ENCODE results near the gene BARHL1. TPM values are rescaled to one million over a fixed set of nuclear protein-coding genes. Genes with fewer than 3 reads are reported as not detected.

The BARHL1 gene
- total and polyA plus RNA-seq, 2 experiments from 2014 or later, result not detected

- H3K4me1 Mint-ChIP-seq, result no peaks in the 10 kb centered on the region
Observed at GRCh38 chr9:132634327-132634726, 51.9 kb downstream of the BARHL1 start.

More at GRCh38 chr9:132634327-132634726, 51.9 kb downstream of the BARHL1 start:
- Mint-ChIP-seq H3K36me3 (ENCODE audit: low read depth) (peaks cover 45% of the 10 kb centered on the region), H3K4me3 (no peak overlapping the region), H3K27ac (no peak overlapping the region), H3K27me3 (ENCODE audit: insufficient read depth, low read depth, poor library complexity) (peaks cover 2% of the 10 kb centered on the region), H3K9me3 (no peaks in the 10 kb centered on the region)
- Histone ChIP-seq H3K79me2 (replicated peaks; ENCODE audit: insufficient read depth) (no peaks in the 10 kb centered on the region), H3K4me3 (no peak overlapping the region), H3K27me3 (ENCODE audit: insufficient read depth) (no peaks in the 10 kb centered on the region), H3F3A (replicated peaks; ENCODE audit: low read depth) (no peaks in the 10 kb centered on the region), H2AFZ (no peak overlapping the region), H4K20me1 (replicated peaks; ENCODE audit: insufficient read depth) (peaks cover 4% of the 10 kb centered on the region; the same call in 1 of the 2 replicates), H3K27ac (ENCODE audit: low read depth) (no peak overlapping the region), H3K9me2 (ENCODE audit: insufficient read depth) (no peaks in the 10 kb centered on the region), H3K4me1 (ENCODE audit: insufficient read depth) (no peaks in the 10 kb centered on the region), H3K36me3 (ENCODE audit: insufficient read depth) (peaks cover 16% of the 10 kb centered on the region; the same call in 1 of the 2 replicates), H3K4me2 (no peak overlapping the region)
- no peak for DNase-seq (ENCODE audit: low spot score)
- no peak for ATAC-seq
- no peak for TF ChIP-seq STAT1 (IDR thresholded peaks at IDR 0.05; ENCODE audit: unreplicated experiment)
- no peak for TF ChIP-seq ETS1 (IDR thresholded peaks at IDR 0.05)
- no peak for TF ChIP-seq CREB1 (CRISPR knock-in tag; IDR thresholded peaks at IDR 0.05; ENCODE audit: low read depth)
- TF ChIP-seq EZH2 (IDR thresholded peaks at IDR 0.05; ENCODE audit: low read depth, unreplicated experiment), result no peak
- TF ChIP-seq CTCF (conservative IDR thresholded peaks at IDR 0.05; ENCODE audit: low read depth in 2 of 2), result no peak
- no peak for TF ChIP-seq REST (IDR thresholded peaks at IDR 0.05; ENCODE audit: unreplicated experiment)
- no peak for TF ChIP-seq NANOG (IDR thresholded peaks at IDR 0.05; ENCODE audit: borderline replicate concordance)
- TF ChIP-seq JUNB (IDR thresholded peaks at IDR 0.05; ENCODE audit: unreplicated experiment), result no peak
- TF ChIP-seq ZNF331 (CRISPR knock-in tag; IDR thresholded peaks at IDR 0.05; ENCODE audit: low read depth), result no peak
- TF ChIP-seq POLR2AphosphoS5 (IDR thresholded peaks at IDR 0.05; ENCODE audit: low read depth), result no peak
- TF ChIP-seq, protein P1, sequence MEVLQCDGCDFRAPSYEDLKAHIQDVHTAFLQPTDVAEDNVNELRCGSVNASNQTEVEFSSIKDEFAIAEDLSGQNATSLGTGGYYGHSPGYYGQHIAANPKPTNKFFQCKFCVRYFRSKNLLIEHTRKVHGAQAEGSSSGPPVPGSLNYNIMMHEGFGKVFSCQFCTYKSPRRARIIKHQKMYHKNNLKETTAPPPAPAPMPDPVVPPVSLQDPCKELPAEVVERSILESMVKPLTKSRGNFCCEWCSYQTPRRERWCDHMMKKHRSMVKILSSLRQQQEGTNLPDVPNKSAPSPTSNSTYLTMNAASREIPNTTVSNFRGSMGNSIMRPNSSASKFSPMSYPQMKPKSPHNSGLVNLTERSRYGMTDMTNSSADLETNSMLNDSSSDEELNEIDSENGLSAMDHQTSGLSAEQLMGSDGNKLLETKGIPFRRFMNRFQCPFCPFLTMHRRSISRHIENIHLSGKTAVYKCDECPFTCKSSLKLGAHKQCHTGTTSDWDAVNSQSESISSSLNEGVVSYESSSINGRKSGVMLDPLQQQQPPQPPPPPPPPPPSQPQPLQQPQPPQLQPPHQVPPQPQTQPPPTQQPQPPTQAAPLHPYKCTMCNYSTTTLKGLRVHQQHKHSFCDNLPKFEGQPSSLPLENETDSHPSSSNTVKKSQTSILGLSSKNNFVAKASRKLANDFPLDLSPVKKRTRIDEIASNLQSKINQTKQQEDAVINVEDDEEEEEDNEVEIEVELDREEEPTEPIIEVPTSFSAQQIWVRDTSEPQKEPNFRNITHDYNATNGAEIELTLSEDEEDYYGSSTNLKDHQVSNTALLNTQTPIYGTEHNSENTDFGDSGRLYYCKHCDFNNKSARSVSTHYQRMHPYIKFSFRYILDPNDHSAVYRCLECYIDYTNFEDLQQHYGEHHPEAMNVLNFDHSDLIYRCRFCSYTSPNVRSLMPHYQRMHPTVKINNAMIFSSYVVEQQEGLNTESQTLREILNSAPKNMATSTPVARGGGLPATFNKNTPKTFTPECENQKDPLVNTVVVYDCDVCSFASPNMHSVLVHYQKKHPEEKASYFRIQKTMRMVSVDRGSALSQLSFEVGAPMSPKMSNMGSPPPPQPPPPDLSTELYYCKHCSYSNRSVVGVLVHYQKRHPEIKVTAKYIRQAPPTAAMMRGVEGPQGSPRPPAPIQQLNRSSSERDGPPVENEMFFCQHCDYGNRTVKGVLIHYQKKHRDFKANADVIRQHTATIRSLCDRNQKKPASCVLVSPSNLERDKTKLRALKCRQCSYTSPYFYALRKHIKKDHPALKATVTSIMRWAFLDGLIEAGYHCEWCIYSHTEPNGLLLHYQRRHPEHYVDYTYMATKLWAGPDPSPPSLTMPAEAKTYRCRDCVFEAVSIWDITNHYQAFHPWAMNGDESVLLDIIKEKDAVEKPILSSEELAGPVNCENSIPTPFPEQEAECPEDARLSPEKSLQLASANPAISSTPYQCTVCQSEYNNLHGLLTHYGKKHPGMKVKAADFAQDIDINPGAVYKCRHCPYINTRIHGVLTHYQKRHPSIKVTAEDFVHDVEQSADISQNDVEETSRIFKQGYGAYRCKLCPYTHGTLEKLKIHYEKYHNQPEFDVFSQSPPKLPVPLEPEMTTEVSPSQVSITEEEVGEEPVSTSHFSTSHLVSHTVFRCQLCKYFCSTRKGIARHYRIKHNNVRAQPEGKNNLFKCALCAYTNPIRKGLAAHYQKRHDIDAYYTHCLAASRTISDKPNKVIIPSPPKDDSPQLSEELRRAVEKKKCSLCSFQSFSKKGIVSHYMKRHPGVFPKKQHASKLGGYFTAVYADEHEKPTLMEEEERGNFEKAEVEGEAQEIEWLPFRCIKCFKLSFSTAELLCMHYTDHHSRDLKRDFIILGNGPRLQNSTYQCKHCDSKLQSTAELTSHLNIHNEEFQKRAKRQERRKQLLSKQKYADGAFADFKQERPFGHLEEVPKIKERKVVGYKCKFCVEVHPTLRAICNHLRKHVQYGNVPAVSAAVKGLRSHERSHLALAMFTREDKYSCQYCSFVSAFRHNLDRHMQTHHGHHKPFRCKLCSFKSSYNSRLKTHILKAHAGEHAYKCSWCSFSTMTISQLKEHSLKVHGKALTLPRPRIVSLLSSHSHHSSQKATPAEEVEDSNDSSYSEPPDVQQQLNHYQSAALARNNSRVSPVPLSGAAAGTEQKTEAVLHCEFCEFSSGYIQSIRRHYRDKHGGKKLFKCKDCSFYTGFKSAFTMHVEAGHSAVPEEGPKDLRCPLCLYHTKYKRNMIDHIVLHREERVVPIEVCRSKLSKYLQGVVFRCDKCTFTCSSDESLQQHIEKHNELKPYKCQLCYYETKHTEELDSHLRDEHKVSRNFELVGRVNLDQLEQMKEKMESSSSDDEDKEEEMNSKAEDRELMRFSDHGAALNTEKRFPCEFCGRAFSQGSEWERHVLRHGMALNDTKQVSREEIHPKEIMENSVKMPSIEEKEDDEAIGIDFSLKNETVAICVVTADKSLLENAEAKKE (CRISPR knock-in tag; IDR thresholded peaks at IDR 0.05), result no peak
- TF ChIP-seq ZNF114 (CRISPR knock-in tag; IDR thresholded peaks at IDR 0.05), result no peak
- no peak for TF ChIP-seq EZH2phosphoT487 (IDR thresholded peaks at IDR 0.05; ENCODE audit: unreplicated experiment)
